Spinal cord (tissue), 10 donors: Measurements from ENCODE around the gene GUCA1A. TPM values are rescaled to one million over a fixed set of nuclear protein-coding genes. Genes with fewer than 3 reads are reported as not detected.

Experiments used
- DNase-seq, 6 donors: peaks; one replicate each; pipeline versions ENCODE4 v3.0.0 to v3.0.0-alpha.2; 2013 to 2015; ENCODE audit warnings: low spot score in 6 of 6, low read depth in 4 of 6
- H3K27ac ChIP-seq: one replicate; pipeline ENCODE4 v1.5.1; 2013; ENCODE audit warnings: low read depth, low read length, control low read depth
- H3K27me3 ChIP-seq: one replicate; pipeline ENCODE4 v1.6.1; 2013; ENCODE audit warnings: low read length; ENCODE audit not compliant: control insufficient read depth, insufficient read depth
- H3K36me3 ChIP-seq: one replicate; pipeline ENCODE4 v1.6.1; 2013; ENCODE audit warnings: low read length; ENCODE audit not compliant: control insufficient read depth, insufficient read depth
- H3K4me1 ChIP-seq: one replicate; pipeline ENCODE4 v1.6.1; 2013; ENCODE audit warnings: low read length; ENCODE audit not compliant: control insufficient read depth, insufficient read depth
- H3K4me3 ChIP-seq: one replicate; pipeline ENCODE4 v1.5.1; 2013; ENCODE audit warnings: low read depth, low read length, control low read depth
- H3K9me3 ChIP-seq: one replicate; pipeline ENCODE4 v1.6.1; 2013; ENCODE audit warnings: low read length; ENCODE audit not compliant: control insufficient read depth, insufficient read depth
- WGBS: methylation state at CpG from one replicate; pipeline ENCODE4 v1.1.5; 2013; ENCODE audit warnings: missing lambda C conversion rate; ENCODE audit not compliant: insufficient coverage; 5-methylcytosine and 5-hydroxymethylcytosine counted together
- long read RNA-seq, 4 donors: transcript quantifications; one replicate each; lab custom pipeline, GENCODE V29; 2026
- polyA plus RNA-seq, 2 donors: library from polyadenylated mRNA; unstranded; fragments of 120-200 nt; gene quantifications; one replicate each; pipeline ENCODE4 v1.2.1, GENCODE V29; 2013; ENCODE audit not compliant: insufficient read length in 2 of 2
- total RNA-seq, 2 donors: library from RNA; depleted of rRNA in 1 of 2; stranded (reverse); fragments of 120-200 nt in 1 of 2; fragments of >200 nt in 1 of 2; gene quantifications; one replicate each; pipeline versions ENCODE4 v1.2.3 to v1.2.4, GENCODE V29; 2013 to 2014
- donor health status: healthy.

GUCA1A gene
- 1 to 10 TPM; 1.5 to 1.9 TPM for total RNA-seq
- polyA plus RNA-seq, result 1 to 10 TPM; 4.3 to 5.8 TPM
- long read RNA-seq, donor 1, result 0 reads
- long read RNA-seq, donor 2, partial matches to known transcripts, result 6 of 6 reads
- long read RNA-seq, donor 2, other reads (novel, unspliced or antisense), result 0 of 6 reads
- long read RNA-seq, donor 3, result 0 reads
- long read RNA-seq, donor 4, partial matches to known transcripts, result 0 of 30 reads
- long read RNA-seq, donor 4, other reads (novel, unspliced or antisense), result 30 of 30 reads

- no peaks in the 10 kb centered on the region for H3K9me3 ChIP-seq
- no peaks in the 10 kb centered on the region for H3K36me3 ChIP-seq
- H3K4me3 ChIP-seq, result no peak within 1 kb of the TSS
- no peaks in the 10 kb centered on the region for H3K27me3 ChIP-seq
- DNase-seq, result no peak
- WGBS, result 86% methylated on average over 1 of the region's 2 CpGs
- H3K27ac ChIP-seq, result no peak within 1 kb of the TSS
- H3K4me1 ChIP-seq, result peaks cover 6% of the 10 kb centered on the region
Measured at GRCh38 chr6:42173101-42173500, at the start of gene GUCA1A. TSS of gene GUCA1A (plus strand) at chr6:42173364. CDS start at chr6:42173614, 250 bp downstream.

DNA sequence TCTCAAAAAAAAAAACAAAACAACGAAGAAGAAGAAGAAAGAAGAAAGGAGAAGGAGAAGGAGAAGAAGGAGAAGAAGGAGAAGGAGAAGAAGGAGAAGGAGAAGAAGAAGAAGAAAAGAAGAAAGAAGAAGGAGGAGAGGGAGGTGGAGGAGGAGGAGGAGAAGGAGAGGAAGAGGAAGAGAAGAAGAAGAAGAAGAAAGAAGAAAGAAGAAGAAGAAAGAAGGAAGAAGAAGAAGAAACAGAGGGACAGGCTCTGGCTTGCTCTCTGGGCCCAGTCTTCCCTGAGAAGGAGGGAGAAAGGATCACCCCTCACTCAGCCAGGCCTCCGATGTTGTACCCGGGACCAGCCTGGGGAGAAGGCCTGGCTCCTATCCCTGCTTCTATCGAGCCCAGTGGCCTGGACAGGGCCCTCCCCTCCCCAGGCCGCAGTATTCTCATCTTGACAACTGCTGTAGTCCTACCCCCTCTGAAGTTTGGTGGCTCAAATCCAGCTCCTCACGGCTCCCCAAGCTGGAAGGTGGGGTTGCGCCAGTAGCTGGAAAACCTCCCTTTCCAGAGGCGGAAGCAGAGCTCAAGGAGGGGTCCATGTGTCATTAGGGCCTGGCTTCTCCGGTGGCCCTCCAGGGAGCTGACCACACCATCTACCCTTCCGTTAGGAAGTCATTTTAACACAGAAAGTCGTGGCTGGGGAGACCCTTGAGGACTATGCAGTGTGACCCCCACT is 49.6 kb upstream of the GUCA1A start:
- H3K4me1 ChIP-seq, result no peaks in the 10 kb centered on the region
- no peaks in the 10 kb centered on the region for H3K36me3 ChIP-seq
- H3K9me3 ChIP-seq, result no peaks in the 10 kb centered on the region
- 69% methylated on average over 8 of the region's 11 CpGs for WGBS
- DNase-seq, result no peak
- H3K27ac ChIP-seq, result no peak overlapping the region
- H3K4me3 ChIP-seq, result no peak overlapping the region
- H3K27me3 ChIP-seq, result no peaks in the 10 kb centered on the region

GRCh38 chr6:42124223-42124836 is 48.8 kb upstream of the GUCA1A start:
- H3K27ac ChIP-seq, result no peak overlapping the region

DNA sequence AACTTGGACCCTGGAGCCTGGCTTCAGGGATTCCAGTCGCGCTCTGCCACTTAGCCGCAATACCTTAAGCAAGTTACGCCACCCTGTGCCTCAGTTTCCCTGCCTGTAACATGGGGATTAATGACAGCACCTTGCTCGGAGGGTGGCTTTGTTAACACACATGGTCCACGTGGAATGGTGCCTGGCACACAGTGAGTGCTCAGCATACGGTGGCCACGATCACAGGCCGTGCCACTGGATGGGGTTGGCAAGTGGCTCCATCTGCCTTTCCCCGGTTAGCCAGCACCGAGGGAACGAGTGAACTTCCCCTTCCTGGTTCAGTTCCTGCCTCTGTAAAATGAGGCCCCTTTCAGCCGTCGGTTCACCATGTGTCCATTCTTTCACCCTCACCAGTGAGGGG is 47.9 kb upstream of the GUCA1A start:
- no peaks in the 10 kb centered on the region for H3K27me3 ChIP-seq
- 95% methylated on average over 8 of the region's 14 CpGs for WGBS
- H3K4me3 ChIP-seq, result no peak overlapping the region
- H3K27ac ChIP-seq, result no peak overlapping the region
- no peak for DNase-seq
- H3K9me3 ChIP-seq, result no peaks in the 10 kb centered on the region
- H3K4me1 ChIP-seq, result no peaks in the 10 kb centered on the region
- H3K36me3 ChIP-seq, result no peaks in the 10 kb centered on the region

More at GRCh38 chr6:42124223-42124836, 48.8 kb upstream of the GUCA1A start:
- DNase-seq, result no peak
- Histone ChIP-seq H3K4me1 (no peaks in the 10 kb centered on the region), H3K4me3 (no peak overlapping the region), H3K36me3 (no peaks in the 10 kb centered on the region), H3K27me3 (no peaks in the 10 kb centered on the region), H3K9me3 (no peaks in the 10 kb centered on the region)
- 78% methylated on average over 4 of the region's 9 CpGs for WGBS

- H3K9me3 ChIP-seq, result no peaks in the 10 kb centered on the region
- no peaks in the 10 kb centered on the region for H3K27me3 ChIP-seq
- WGBS, result 20% methylated on average over 1 of the region's 3 CpGs
- DNase-seq, result no peak
- H3K4me1 ChIP-seq, result no peaks in the 10 kb centered on the region
- H3K27ac ChIP-seq, result no peak overlapping the region
- H3K4me3 ChIP-seq, result no peak overlapping the region
- H3K36me3 ChIP-seq, result no peaks in the 10 kb centered on the region
Measured at GRCh38 chr6:42125663-42126062, 47.5 kb upstream of the GUCA1A start.

DNA sequence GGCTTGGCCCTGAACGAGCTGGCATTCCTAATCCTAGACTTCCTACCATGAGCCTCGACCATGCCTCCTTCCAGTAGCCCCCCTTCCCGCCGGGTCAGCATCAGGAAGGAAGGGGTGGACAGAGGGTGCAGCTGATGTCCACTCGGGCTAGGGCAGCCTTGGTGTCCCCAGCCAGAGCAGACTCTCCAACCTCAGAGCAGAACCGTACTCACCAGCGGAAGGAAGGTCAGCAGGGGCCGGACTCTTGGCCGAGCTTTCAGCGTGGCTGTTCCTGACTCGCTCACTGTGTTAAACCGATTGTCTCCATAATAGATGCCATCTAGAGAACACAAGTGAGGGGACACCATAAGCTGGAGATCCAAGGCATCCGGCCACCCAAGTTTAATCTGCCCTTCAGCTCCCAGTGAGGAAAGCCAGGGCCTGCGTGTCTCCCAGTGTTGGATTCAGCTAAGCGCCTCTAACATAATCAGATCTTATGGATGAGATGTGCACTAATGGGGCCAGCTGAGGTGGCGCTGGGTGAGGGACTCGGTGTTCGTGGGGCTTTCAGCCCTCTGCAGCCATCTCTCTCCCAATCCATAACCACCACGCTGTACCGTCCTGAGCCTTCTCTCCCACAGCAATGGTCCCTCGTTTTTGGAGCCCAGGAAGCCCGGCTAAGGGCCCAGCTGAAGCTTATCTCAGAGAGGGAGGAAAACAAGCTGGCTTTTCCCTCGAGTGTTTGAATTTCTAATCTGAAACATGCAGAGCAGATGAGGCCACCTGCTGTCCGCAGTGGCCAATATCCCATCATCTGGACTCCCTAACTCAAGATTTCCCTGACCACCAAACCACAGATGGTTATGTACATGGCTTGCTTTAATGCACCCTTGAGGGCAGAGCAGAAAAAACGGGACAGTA is 44.5 kb upstream of the GUCA1A start:
- Histone ChIP-seq H3K36me3 (no peaks in the 10 kb centered on the region), H3K9me3 (no peaks in the 10 kb centered on the region), H3K27ac (no peak overlapping the region), H3K27me3 (no peaks in the 10 kb centered on the region), H3K4me3 (no peak overlapping the region), H3K4me1 (no peaks in the 10 kb centered on the region)
- WGBS, result 91% methylated on average over 17 of the region's 25 CpGs
- DNase-seq, result no peak

GRCh38 chr6:42129360-42129676 is 43.8 kb upstream of the GUCA1A start:
- 100% methylated on average over 1 of the region's 2 CpGs for WGBS
- H3K27me3 ChIP-seq, result no peaks in the 10 kb centered on the region
- H3K4me3 ChIP-seq, result no peak overlapping the region

DNA sequence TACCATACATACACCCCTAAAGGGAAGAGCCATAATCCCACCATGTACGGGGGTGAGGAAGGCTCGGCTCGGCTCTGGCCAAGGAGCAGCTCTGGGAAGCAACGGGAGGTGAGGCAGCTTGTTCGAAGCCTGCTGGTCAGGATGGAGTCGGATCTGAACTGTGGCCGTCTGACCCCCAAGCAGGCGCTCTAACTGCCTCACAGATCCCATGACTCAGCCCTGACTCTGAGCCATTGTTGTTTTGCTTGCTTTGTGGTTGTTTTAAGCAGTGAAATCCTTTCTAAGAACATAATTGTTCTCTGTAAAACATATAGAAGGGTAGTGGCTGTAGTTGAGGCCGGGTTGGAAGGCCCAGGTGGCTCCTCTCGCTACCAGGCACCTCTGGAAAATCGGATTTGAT is 41.6 kb upstream of the GUCA1A start:
- no peak for DNase-seq
- H3K36me3 ChIP-seq, result no peaks in the 10 kb centered on the region
- H3K4me1 ChIP-seq, result peaks cover 3% of the 10 kb centered on the region
- H3K9me3 ChIP-seq, result no peaks in the 10 kb centered on the region
- no peaks in the 10 kb centered on the region for H3K27me3 ChIP-seq
- no peak overlapping the region for H3K4me3 ChIP-seq
- H3K27ac ChIP-seq, result no peak overlapping the region
- WGBS, result 88% methylated on average over 10 of the region's 11 CpGs

More at GRCh38 chr6:42129360-42129676, 43.8 kb upstream of the GUCA1A start:
- Histone ChIP-seq H3K27ac (no peak overlapping the region), H3K36me3 (no peaks in the 10 kb centered on the region), H3K4me1 (no peaks in the 10 kb centered on the region), H3K9me3 (no peaks in the 10 kb centered on the region)
- DNase-seq, result no peak

GRCh38 chr6:42133926-42134325 is 39.2 kb upstream of the GUCA1A start:
- peaks cover 6% of the 10 kb centered on the region for H3K4me1 ChIP-seq
- H3K36me3 ChIP-seq, result no peaks in the 10 kb centered on the region
- no peak for DNase-seq
- H3K27me3 ChIP-seq, result no peaks in the 10 kb centered on the region
- H3K27ac ChIP-seq, result no peak overlapping the region
- H3K9me3 ChIP-seq, result no peaks in the 10 kb centered on the region
- H3K4me3 ChIP-seq, result no peak overlapping the region
- 89% methylated on average over 4 of the region's 4 CpGs for WGBS
